Esophagus (tissue), 2 donors: ENCODE measurements around the gene GNG2. TPM values are rescaled to one million over a fixed set of nuclear protein-coding genes. Genes with fewer than 3 reads are reported as not detected.

ENCODE experiments used
- H3K27ac ChIP-seq, 2 donors: one replicate each; pipeline ENCODE4 v1.5.1; 2013; ENCODE audit warnings: low read depth in 2 of 2, mild to moderate bottlenecking in 2 of 2, inconsistent platforms in 1 of 2, low read length in 1 of 2, moderate library complexity in 1 of 2
- H3K27me3 ChIP-seq, 2 donors: one replicate each; pipeline ENCODE4 v1.6.1; 2013; ENCODE audit warnings: low read length in 2 of 2, control low read depth in 1 of 2, mild to moderate bottlenecking in 1 of 2; ENCODE audit not compliant: insufficient read depth in 2 of 2, control insufficient read depth in 1 of 2
- H3K36me3 ChIP-seq, 2 donors: one replicate each; pipeline ENCODE4 v1.6.1; 2013; ENCODE audit warnings: low read length in 1 of 2; ENCODE audit not compliant: control insufficient read depth in 2 of 2, insufficient read depth in 2 of 2
- H3K4me1 ChIP-seq, 2 donors: one replicate each; pipeline ENCODE4 v1.6.1; 2013; ENCODE audit warnings: low read length in 1 of 2; ENCODE audit not compliant: control insufficient read depth in 2 of 2, insufficient read depth in 2 of 2
- H3K4me3 ChIP-seq, 2 donors: one replicate each; pipeline ENCODE4 v1.5.1; 2013; ENCODE audit warnings: low read length in 2 of 2, mild to moderate bottlenecking in 2 of 2, low read depth in 1 of 2, moderate library complexity in 1 of 2
- H3K9me3 ChIP-seq, 2 donors: one replicate each; pipeline ENCODE4 v1.6.1; 2013; ENCODE audit warnings: mild to moderate bottlenecking in 2 of 2, low read depth in 1 of 2, low read length in 1 of 2, moderate library complexity in 1 of 2; ENCODE audit not compliant: control insufficient read depth in 2 of 2, insufficient read depth in 1 of 2
- WGBS, 2 donors: extraction: QIAGEN DNeasy Blood & Tissue Kit; methylation state at CpG; one replicate each; pipeline ENCODE4 v1.1.7; 2013; 5-methylcytosine and 5-hydroxymethylcytosine counted together
- polyA plus RNA-seq, 2 donors: library from polyadenylated mRNA; stranded (reverse); fragments of 200-250 nt; gene quantifications; one replicate each; pipeline ENCODE4 v1.2.3, GENCODE V29; 2013
- donor health status: healthy with polysubstance abuse.
- donor health status: Bipolar disorder and iron deficiency.

The GNG2 gene
- polyA plus RNA-seq, 2 donors, result 1.6 to 2.0 TPM

GRCh38 chr14:51867741-51868140 lies 7.3 kb downstream of the GNG2 start:
- Histone ChIP-seq H3K36me3 (no peaks in the 10 kb centered on the region), H3K4me1 (no peaks in the 10 kb centered on the region), H3K9me3 (no peaks in the 10 kb centered on the region), H3K27me3 (no peaks in the 10 kb centered on the region), H3K4me3 (no peak overlapping the region), H3K27ac (no peak overlapping the region)
- 75 to 82% methylated on average over 2 of the region's 2 CpGs for WGBS, 2 donors

- H3K4me1 ChIP-seq, result no peaks in the 10 kb centered on the region
- no peak overlapping the region for H3K4me3 ChIP-seq
- H3K9me3 ChIP-seq, result no peaks in the 10 kb centered on the region
- no peaks in the 10 kb centered on the region for H3K36me3 ChIP-seq
- WGBS, 2 donors, result 83% methylated on average over 2 of the region's 2 CpGs
- H3K27me3 ChIP-seq, result no peaks in the 10 kb centered on the region
- H3K27ac ChIP-seq, result no peak overlapping the region
These were observed 8.0 kb downstream of the GNG2 start for GRCh38 chr14:51868405-51868804.

GRCh38 chr14:51869411-51870100 lies 9.1 kb downstream of the GNG2 start:
- no peaks in the 10 kb centered on the region for H3K36me3 ChIP-seq
- WGBS, 2 donors, result 77 to 84% methylated on average over 9 of the region's 9 CpGs

GRCh38 chr14:51870606-51871005 lies 10.2 kb downstream of the GNG2 start:
- no peaks in the 10 kb centered on the region for H3K9me3 ChIP-seq
- H3K4me3 ChIP-seq, result no peak overlapping the region
- H3K27ac ChIP-seq, result no peak overlapping the region
- H3K4me1 ChIP-seq, result no peaks in the 10 kb centered on the region
- WGBS, 2 donors, result 82 to 84% methylated on average over 2 of the region's 2 CpGs
- no peaks in the 10 kb centered on the region for H3K36me3 ChIP-seq
- H3K27me3 ChIP-seq, result no peaks in the 10 kb centered on the region

More at GRCh38 chr14:51869411-51870100, 9.1 kb downstream of the GNG2 start:
- Histone ChIP-seq H3K27ac (no peak overlapping the region), H3K4me1 (no peaks in the 10 kb centered on the region), H3K27me3 (no peaks in the 10 kb centered on the region), H3K9me3 (no peaks in the 10 kb centered on the region), H3K4me3 (no peak overlapping the region)

- no peak overlapping the region for H3K27ac ChIP-seq
- no peaks in the 10 kb centered on the region for H3K36me3 ChIP-seq
These were observed 11.4 kb downstream of the GNG2 start for GRCh38 chr14:51871846-51872245.

GRCh38 chr14:51872396-51872795 lies 12.0 kb downstream of the GNG2 start:
- Histone ChIP-seq H3K36me3 (no peaks in the 10 kb centered on the region), H3K27me3 (no peaks in the 10 kb centered on the region), H3K4me3 (no peak overlapping the region), H3K9me3 (no peaks in the 10 kb centered on the region), H3K4me1 (no peaks in the 10 kb centered on the region), H3K27ac (no peak overlapping the region)
- WGBS, 2 donors, result 41 to 49% methylated on average over 3 of the region's 3 CpGs

More at GRCh38 chr14:51871846-51872245, 11.4 kb downstream of the GNG2 start:
- Histone ChIP-seq H3K27me3 (no peaks in the 10 kb centered on the region), H3K4me3 (no peak overlapping the region), H3K9me3 (no peaks in the 10 kb centered on the region), H3K4me1 (no peaks in the 10 kb centered on the region)
- WGBS, 2 donors, result 58 to 78% methylated on average over 2 of the region's 2 CpGs

- Histone ChIP-seq H3K36me3 (no peaks in the 10 kb centered on the region), H3K4me3 (no peak overlapping the region), H3K27me3 (no peaks in the 10 kb centered on the region), H3K27ac (no peak overlapping the region), H3K9me3 (no peaks in the 10 kb centered on the region), H3K4me1 (no peaks in the 10 kb centered on the region)
- 20 to 29% methylated on average over 2 of the region's 2 CpGs for WGBS, 2 donors
These were observed 12.9 kb downstream of the GNG2 start for GRCh38 chr14:51873221-51873893.

- Histone ChIP-seq H3K36me3 (no peaks in the 10 kb centered on the region), H3K27ac (no peak overlapping the region), H3K27me3 (no peaks in the 10 kb centered on the region), H3K4me3 (no peak overlapping the region), H3K4me1 (no peaks in the 10 kb centered on the region), H3K9me3 (no peaks in the 10 kb centered on the region)
- WGBS, 2 donors, result 82 to 96% methylated on average over 1 of the region's 1 CpG
These were observed 17.4 kb downstream of the GNG2 start for GRCh38 chr14:51877810-51878209.

- H3K36me3 ChIP-seq, result no peaks in the 10 kb centered on the region
- H3K27me3 ChIP-seq, result no peaks in the 10 kb centered on the region
- H3K27ac ChIP-seq, result no peak overlapping the region
- H3K4me3 ChIP-seq, result no peak overlapping the region
- H3K4me1 ChIP-seq, result no peaks in the 10 kb centered on the region
- no peaks in the 10 kb centered on the region for H3K9me3 ChIP-seq
- 76 to 93% methylated on average over 1 of the region's 1 CpG for WGBS, 2 donors
These were observed 18.8 kb downstream of the GNG2 start for GRCh38 chr14:51879170-51879569.
